Activated CD4-positive, alpha-beta memory T cell treated with anti-CD3 and anti-CD28 coated beads, Interleukin-2, amount 10 ng/mL, durations not matched to agents 7 days and 5 days (primary cell): ENCODE results near the gene SP3. TPM values are rescaled to one million over a fixed set of nuclear protein-coding genes. Genes with fewer than 3 reads are reported as not detected.
A peak's percentile ranks its signal among the peaks of the same experiment; 100 is the strongest.
"Not testable (repeated sequence)": the region's sequence is repeated elsewhere in the genome, so short reads cannot be mapped to it uniquely, and the experiment has no call there.

ENCODE experiments used
- CTCF ChIA-PET: fragments of 350-600 bp; sonication (Branson Sonifier 250); formaldehyde crosslinking; loops from one replicate; lab custom pipeline; 2021; ENCODE audit warnings: antibody characterized with exemption, inconsistent platforms; lab: Charles Lee
- POLR2A ChIA-PET: fragments of 350-600 bp; sonication (Branson Sonifier 250); formaldehyde crosslinking; loops from one replicate; lab custom pipeline; 2021; ENCODE audit warnings: antibody characterized with exemption; lab: Charles Lee
- DNase-seq: peaks from one replicate; pipeline ENCODE4 v3.0.0-alpha.2; 2020
- H3K27ac Mint-ChIP-seq: one replicate; pipeline ENCODE4 v1.8.0; 2021; ENCODE audit warnings: mild to moderate bottlenecking, mixed read lengths
- H3K27me3 Mint-ChIP-seq: one replicate; pipeline ENCODE4 v1.8.0; 2021; ENCODE audit warnings: mixed read lengths
- H3K36me3 Mint-ChIP-seq: one replicate; pipeline ENCODE4 v1.8.0; 2021; ENCODE audit warnings: low read depth, mixed read lengths
- H3K4me1 Mint-ChIP-seq: one replicate; pipeline ENCODE4 v1.8.0; 2021; ENCODE audit warnings: mixed read lengths
- H3K4me3 Mint-ChIP-seq: one replicate; pipeline ENCODE4 v1.8.0; 2021; ENCODE audit warnings: mild to moderate bottlenecking, mixed read lengths
- H3K9me3 Mint-ChIP-seq: one replicate; pipeline ENCODE4 v1.8.0; 2021; ENCODE audit warnings: mixed read lengths
- total RNA-seq, 2 experiments: library from RNA; stranded (reverse); gene quantifications; one replicate each; pipeline ENCODE4 v1.2.3, GENCODE V29; 2021

Gene SP3
- total RNA-seq, 2 experiments from 2014 or later: 94.9 to 96.9 TPM

DNA sequence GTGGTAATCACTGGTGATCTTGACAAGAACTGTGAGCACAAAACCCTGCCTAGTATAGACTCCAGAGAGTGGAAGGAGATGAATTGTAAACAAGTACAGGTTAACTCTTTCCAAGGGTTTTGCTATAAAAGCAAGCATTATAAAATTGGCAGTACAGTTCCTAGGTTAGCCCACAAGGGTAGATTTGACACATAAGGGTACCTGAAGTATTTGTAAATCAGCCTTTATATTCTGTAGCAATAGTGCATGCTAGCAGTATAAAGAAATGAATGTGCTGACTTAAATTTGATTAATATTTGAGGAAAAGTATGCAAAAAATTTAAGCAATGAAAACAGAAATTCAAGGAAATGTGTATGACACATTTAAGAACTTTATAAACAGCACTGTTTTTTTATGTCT is 42.4 kb downstream of the SP3 start:
- POLR2A ChIA-PET: no interaction called here
- peaks cover 35% of the 10 kb centered on the region for H3K36me3 Mint-ChIP-seq
- CTCF ChIA-PET: no interaction called here
- H3K4me1 Mint-ChIP-seq: peaks cover 15% of the 10 kb centered on the region
- no peaks in the 10 kb centered on the region for H3K27me3 Mint-ChIP-seq
- H3K9me3 Mint-ChIP-seq: no peaks in the 10 kb centered on the region
- H3K27ac Mint-ChIP-seq: no peak overlapping the region
- DNase-seq: no peak
- no peak overlapping the region for H3K4me3 Mint-ChIP-seq

DNA sequence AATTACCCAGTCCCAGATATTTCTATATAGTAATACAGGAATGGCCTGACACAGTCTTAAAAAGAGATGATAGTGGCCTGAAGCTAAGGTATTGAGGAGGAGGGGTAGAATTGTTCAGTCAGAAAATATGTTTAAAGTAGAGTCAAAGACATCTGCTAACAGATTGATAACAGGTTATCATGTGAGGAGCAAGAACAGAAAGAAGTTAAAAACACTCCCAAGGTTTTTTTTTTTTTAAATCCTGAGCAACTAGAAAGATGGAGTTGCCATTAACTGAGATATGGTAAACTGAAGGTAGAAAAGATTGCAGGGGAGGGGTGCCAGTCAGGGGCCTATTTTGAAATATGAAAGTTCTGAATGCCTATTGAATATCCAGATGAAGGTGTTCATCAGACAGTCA is 43.1 kb downstream of the SP3 start:
- Mint-ChIP-seq H3K27me3 (no peaks in the 10 kb centered on the region), H3K36me3 (peaks cover 41% of the 10 kb centered on the region), H3K4me1 (peaks cover 15% of the 10 kb centered on the region), H3K9me3 (no peaks in the 10 kb centered on the region), H3K4me3 (no peak overlapping the region), H3K27ac (no peak overlapping the region)
- ChIA-PET POLR2A (no interaction called here), CTCF (no interaction called here)
- no peak for DNase-seq

GRCh38 chr2:173914055-173914927 is 50.9 kb downstream of the SP3 start:
- ChIA-PET POLR2A (no interaction called here), CTCF (no interaction called here)
- no peak overlapping the region for H3K4me3 Mint-ChIP-seq
- no peak for DNase-seq
- H3K27ac Mint-ChIP-seq: no peak overlapping the region
- H3K27me3 Mint-ChIP-seq: no peaks in the 10 kb centered on the region
- peaks cover 70% of the 10 kb centered on the region for H3K36me3 Mint-ChIP-seq
- no peaks in the 10 kb centered on the region for H3K9me3 Mint-ChIP-seq
- peaks cover 18% of the 10 kb centered on the region for H3K4me1 Mint-ChIP-seq

DNA sequence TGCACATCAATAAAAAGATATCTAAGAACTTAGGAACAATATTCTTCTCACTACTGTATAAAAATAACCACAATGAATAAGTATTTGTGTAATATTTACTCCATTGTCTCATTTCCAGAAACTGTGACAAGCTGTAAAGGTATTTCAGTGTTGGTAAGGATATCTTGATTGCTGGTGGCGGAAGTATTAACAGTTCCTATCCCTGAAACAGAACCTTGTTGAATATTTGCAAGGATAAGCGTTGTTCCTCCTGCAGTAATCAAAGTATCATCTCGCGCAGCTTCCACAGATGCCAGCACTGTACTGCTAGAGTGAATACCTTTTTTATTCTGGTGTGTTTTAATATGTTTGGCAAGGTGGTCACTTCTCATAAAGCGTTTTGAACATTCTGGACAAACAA is 55.3 kb downstream of the SP3 start:
- no peak overlapping the region for H3K4me3 Mint-ChIP-seq
- peaks cover 79% of the 10 kb centered on the region for H3K36me3 Mint-ChIP-seq
- no peak for DNase-seq
- H3K27ac Mint-ChIP-seq: no peak overlapping the region
- POLR2A ChIA-PET: interaction anchor here (1.2 to 1.4 kb wide), 2 partner anchors 53 to 55 kb away, joined by 3 read pairs; no protein-coding TSS in a partner anchor
- H3K4me1 Mint-ChIP-seq: peaks cover 13% of the 10 kb centered on the region
- no peaks in the 10 kb centered on the region for H3K27me3 Mint-ChIP-seq
- CTCF ChIA-PET: no interaction called here
- H3K9me3 Mint-ChIP-seq: no peaks in the 10 kb centered on the region

GRCh38 chr2:173906626-173907025 is 58.5 kb downstream of the SP3 start:
- H3K36me3 Mint-ChIP-seq: peaks cover 73% of the 10 kb centered on the region
- H3K9me3 Mint-ChIP-seq: no peaks in the 10 kb centered on the region
- CTCF ChIA-PET: interaction anchor here (0.5 kb wide), 1 partner anchor 161 kb away, joined by 3 read pairs; no protein-coding TSS in a partner anchor
- DNase-seq: no peak
- H3K27ac Mint-ChIP-seq: no peak overlapping the region
- H3K4me1 Mint-ChIP-seq: no peaks in the 10 kb centered on the region
- POLR2A ChIA-PET: no interaction called here
- H3K27me3 Mint-ChIP-seq: no peaks in the 10 kb centered on the region
- H3K4me3 Mint-ChIP-seq: no peak overlapping the region

DNA sequence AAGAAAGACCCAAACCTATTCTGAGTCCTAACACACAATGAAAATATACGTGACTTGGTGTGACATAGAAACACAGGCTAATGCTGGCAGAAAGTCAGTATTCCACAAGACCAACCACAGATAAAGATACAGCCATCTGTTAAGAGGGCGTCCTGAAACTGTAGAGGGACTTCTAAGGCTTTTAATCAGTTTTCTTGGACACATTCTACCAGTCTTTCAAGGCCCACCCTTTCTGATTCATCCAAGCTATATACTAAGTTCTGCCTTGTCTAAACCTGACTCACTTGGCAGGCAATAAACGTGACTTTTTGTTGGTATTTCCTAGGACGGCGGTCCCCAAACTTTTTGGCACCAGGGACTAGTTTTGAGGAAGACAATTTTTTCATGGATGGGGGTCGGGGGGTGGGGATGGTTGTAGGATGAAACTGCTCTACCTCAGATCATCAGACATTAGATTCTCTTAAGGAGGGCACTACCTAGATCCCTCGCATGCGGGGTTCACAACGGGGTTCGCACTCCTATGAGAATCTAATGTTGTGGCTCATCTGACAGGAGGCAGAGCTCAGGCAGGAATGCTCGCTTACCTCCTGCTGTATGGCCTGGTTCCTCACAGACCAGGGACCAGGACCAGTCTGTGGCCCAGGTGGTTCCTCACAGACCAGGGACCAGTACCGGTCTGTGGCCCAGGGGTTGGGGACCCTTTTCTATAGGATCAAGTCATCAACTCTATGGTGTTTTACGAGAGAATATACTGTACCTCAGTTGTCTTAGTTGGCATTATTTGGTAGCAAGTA is 61.4 kb downstream of the SP3 start:
- peaks cover 55% of the 10 kb centered on the region for H3K36me3 Mint-ChIP-seq
- POLR2A ChIA-PET: no interaction called here
- no peaks in the 10 kb centered on the region for H3K9me3 Mint-ChIP-seq
- H3K27me3 Mint-ChIP-seq: no peaks in the 10 kb centered on the region
- no peak overlapping the region for H3K27ac Mint-ChIP-seq
- H3K4me3 Mint-ChIP-seq: no peak overlapping the region
- no peak for DNase-seq
- H3K4me1 Mint-ChIP-seq: peaks cover 8% of the 10 kb centered on the region
- CTCF ChIA-PET: no interaction called here

DNA sequence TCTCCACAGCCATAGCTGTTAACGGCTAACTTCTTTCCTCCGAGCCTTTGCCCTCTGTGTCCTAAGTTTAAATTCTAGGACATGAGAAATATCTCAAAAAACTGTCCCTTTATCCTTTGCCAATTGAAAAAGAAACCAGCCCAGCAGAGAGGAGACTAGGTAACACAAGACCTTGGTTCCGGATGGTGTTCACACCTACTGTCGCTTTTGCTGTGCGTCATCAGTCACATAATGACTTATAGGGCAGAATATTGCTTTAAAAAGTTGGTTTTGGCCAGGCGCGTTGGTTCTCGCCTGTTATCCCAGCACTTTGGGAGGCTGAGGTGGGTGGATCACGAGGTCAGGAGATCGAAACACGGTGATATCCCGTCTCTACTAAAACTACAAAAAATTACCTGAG is 66.2 kb downstream of the SP3 start:
- ChIA-PET CTCF (no interaction called here), POLR2A (no interaction called here)
- peaks cover 14% of the 10 kb centered on the region for H3K4me1 Mint-ChIP-seq
- H3K36me3 Mint-ChIP-seq: peaks cover 14% of the 10 kb centered on the region
- peak; percentile 24 for DNase-seq
- H3K4me3 Mint-ChIP-seq: no peak overlapping the region
- H3K9me3 Mint-ChIP-seq: no peaks in the 10 kb centered on the region
- H3K27me3 Mint-ChIP-seq: no peaks in the 10 kb centered on the region
- peak overlapping the region; percentile 53 for H3K27ac Mint-ChIP-seq

DNA sequence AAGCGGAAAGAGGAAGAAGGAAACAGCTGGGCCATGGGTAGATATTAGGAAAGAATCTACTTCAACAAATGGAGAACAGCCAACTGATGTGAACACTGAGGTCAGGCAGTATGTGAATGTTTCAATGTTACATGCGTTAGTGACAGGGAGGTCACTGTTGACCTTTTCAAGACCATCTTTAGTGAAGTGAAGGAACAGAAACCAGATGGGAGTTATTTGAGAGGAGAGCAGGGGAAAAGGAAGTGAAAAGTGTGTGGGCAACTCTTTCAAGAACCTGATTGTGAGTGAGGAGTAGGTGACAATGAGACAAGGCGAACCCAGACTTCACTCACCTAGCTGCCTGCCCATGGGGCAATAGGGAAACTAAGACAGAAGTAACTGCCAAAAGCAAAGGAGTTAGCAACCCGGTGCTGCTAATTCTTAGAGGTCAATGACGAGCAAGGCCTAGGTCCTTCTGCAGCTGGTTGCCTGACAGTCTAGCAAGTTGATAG is 67.0 kb downstream of the SP3 start:
- H3K4me1 Mint-ChIP-seq: peaks cover 14% of the 10 kb centered on the region
- peaks cover 13% of the 10 kb centered on the region for H3K36me3 Mint-ChIP-seq
- ChIA-PET CTCF (no interaction called here), POLR2A (interaction anchor here (0.6 kb wide), 1 partner anchor 46 kb away, joined by 3 read pairs; no protein-coding TSS in a partner anchor)
- H3K4me3 Mint-ChIP-seq: no peak overlapping the region
- no peaks in the 10 kb centered on the region for H3K9me3 Mint-ChIP-seq
- H3K27ac Mint-ChIP-seq: no peak overlapping the region
- DNase-seq: no peak
- no peaks in the 10 kb centered on the region for H3K27me3 Mint-ChIP-seq

DNA sequence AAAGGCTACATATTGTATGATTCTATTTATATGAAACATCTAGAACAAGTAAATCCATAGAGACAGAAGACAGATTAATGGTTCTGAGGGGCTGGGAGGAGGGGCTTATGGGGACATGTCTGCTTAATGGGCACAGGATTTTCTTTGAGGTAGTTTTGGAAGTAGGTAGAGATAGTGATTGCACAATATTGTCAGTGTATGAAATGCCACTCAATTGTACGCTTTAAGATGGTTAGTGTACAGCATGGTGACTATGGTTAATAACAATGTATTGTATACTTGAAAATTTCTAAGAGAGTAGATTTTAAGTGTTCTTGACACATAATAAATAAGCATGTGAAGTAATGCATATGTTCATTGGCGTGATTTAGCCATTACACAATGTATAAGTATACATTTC is 68.4 kb downstream of the SP3 start:
- no peak for DNase-seq
- Mint-ChIP-seq H3K27me3 (peaks cover 2% of the 10 kb centered on the region), H3K36me3 (peaks cover 6% of the 10 kb centered on the region), H3K9me3 (peaks cover 2% of the 10 kb centered on the region), H3K4me1 (peaks cover 21% of the 10 kb centered on the region), H3K4me3 (no peak overlapping the region), H3K27ac (no peak overlapping the region)
- ChIA-PET CTCF (no interaction called here), POLR2A (no interaction called here)

DNA sequence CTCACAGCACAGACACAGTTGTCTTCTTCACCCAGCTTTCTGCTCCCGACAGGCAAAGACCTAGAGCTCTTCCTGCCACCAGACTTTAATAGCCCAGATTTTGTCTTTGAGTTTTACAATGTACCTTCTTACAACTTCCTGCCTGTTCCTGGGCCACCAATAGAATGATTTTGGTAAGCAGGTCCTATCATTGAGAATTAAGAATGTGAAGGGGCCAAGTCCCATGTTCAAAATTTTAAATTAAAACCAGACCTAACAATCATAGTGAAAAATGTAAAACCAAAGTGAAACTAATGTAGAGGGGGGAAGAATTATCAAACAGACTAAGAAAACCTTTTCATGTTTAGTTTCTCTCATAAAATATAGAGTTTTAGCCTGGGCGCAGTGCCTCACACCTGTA is 72.8 kb downstream of the SP3 start:
- Mint-ChIP-seq H3K4me1 (peaks cover 7% of the 10 kb centered on the region), H3K9me3 (peaks cover 19% of the 10 kb centered on the region), H3K27me3 (peaks cover 4% of the 10 kb centered on the region), H3K4me3 (no peak overlapping the region), H3K36me3 (peaks cover 5% of the 10 kb centered on the region), H3K27ac (no peak overlapping the region)
- no peak for DNase-seq
- ChIA-PET CTCF (no interaction called here), POLR2A (no interaction called here)

DNA sequence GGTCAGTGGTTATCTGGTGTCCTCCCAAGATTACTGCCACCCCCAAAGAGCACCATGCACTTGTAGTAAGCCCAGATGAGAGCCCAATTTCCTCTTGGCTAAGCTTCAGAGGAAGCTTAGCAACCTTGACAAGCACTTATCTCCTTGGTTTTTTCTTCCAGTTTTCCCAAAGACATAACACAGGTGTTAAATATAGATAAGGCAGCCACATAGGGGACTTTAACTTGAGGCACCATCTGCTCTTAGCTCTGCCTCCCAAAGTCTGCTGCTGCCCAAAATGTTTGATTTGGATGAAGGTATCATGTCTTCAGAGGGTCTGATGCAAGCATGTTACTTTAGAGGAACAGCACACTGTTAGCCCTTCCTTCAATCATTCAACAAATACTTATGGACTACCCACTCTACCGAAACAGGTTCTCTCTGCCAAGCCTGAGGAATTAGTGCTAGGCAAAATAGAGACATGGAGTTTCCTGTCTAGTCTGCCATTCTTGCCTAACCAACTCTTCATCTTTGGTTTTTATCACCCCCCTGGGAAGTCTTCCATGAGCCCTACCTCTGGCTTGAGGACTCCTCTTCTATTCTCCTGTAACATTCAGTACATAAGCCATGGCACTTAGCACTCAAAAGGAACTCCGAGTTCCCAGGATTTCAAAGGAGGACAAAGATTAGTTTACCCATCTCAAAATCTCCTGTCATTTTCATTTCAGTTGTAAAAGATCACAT is 73.7 kb downstream of the SP3 start:
- CTCF ChIA-PET: no interaction called here
- Mint-ChIP-seq H3K4me3 (no peak overlapping the region), H3K4me1 (peaks cover 7% of the 10 kb centered on the region), H3K9me3 (peaks cover 19% of the 10 kb centered on the region), H3K27ac (no peak overlapping the region), H3K27me3 (peaks cover 7% of the 10 kb centered on the region), H3K36me3 (peaks cover 5% of the 10 kb centered on the region)
- POLR2A ChIA-PET: interaction anchor here (1.5 kb wide), 1 partner anchor 20 kb away, joined by 3 read pairs; no protein-coding TSS in a partner anchor
- no peak for DNase-seq

- H3K27ac Mint-ChIP-seq, CTCF ChIA-PET, H3K4me1 Mint-ChIP-seq, H3K36me3 Mint-ChIP-seq, H3K4me3 Mint-ChIP-seq, DNase-seq, POLR2A ChIA-PET, H3K27me3 Mint-ChIP-seq: not testable (repeated sequence)
- H3K9me3 Mint-ChIP-seq: peaks cover 19% of the 10 kb centered on the region
Measured at GRCh38 chr2:173889464-173889863, 75.7 kb downstream of the SP3 start.
